GM19468 (cell line): ENCODE measurements around the gene STX12.
"Not testable (repeated sequence)": the region's sequence is repeated elsewhere in the genome, so short reads cannot be mapped to it uniquely, and the experiment has no call there.

Experiments
- ATAC-seq: cut with Tn5 transposase; IDR thresholded peaks from one replicate; pipeline ENCODE4 v1.9.1; 2021; ENCODE audit warnings: mild to moderate bottlenecking, moderate library complexity, moderate number of reproducible peaks; ENCODE audit not compliant: unreplicated experiment; ENCODE audit errors: extremely low read depth

STX12 gene

DNA sequence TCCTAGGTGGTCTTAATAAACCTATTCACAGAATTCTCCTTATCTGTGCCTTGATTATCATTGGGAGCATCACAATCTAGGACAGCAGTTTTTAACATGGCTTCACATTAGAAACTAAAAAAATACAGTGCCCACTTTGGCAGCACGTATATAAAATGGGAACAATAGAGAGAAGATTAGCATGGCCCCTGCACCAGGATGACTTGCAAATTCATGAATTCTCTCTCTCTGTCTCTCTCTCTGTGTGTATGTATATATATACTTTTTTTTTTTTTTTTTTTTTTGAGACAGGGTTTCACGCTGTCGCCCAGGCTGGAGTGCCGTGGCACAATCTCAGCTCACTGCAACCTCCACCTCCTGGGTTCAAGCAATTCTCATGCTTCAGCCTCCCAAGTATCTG is 51.4 kb downstream of the STX12 start:
- ATAC-seq = no peak

GRCh38 chr1:27829339-27829960 is 56.4 kb downstream of the STX12 start:
- ATAC-seq = not testable (repeated sequence)

DNA sequence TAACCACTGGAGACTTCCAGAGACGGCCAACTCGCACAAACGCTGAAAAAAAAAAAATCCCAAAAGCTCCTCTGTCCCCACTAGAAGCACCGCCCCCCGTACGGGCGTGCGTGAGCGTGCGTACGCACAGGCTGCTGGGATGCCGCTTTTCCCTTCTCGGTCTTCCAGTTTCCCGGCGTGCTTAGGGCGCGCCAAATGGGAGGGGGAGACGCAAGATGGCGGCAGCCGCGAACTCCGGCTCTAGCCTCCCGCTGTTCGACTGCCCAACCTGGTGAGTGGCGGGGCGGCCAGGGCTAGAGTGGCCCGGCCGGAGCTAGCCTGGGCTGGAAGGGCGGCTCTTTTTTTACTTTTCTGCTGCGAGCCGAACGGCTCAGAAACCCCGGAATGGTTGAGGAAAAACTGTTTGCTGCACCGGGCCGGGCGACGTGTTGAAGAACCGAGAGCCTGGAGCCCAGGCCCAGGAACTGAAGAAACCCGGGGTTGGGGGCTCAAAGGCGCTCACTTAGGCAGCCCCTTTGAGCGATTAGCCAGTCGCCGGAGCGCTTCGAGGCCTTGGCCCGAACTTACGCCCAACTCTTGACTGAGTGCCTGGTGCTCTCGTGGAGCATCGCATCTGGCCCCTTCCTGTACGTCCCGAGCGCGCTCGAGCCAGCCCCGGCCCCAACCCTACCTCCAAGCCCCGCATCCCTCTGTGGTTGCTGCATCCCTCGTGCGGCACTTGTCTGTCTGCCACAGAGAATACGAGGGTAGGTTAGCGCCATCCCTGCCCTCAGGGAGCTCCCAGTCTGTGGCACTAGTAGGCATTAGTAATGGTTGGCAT is 57.8 kb downstream of the STX12 start, which contains the start of gene PPP1R8:
Gene PPP1R8, plus strand, starts transcription at position 162 of the 820 bp plus-strand sequence. Its CDS starts 54 bp downstream, at position 216.
- ATAC-seq = peak; percentile 89

DNA sequence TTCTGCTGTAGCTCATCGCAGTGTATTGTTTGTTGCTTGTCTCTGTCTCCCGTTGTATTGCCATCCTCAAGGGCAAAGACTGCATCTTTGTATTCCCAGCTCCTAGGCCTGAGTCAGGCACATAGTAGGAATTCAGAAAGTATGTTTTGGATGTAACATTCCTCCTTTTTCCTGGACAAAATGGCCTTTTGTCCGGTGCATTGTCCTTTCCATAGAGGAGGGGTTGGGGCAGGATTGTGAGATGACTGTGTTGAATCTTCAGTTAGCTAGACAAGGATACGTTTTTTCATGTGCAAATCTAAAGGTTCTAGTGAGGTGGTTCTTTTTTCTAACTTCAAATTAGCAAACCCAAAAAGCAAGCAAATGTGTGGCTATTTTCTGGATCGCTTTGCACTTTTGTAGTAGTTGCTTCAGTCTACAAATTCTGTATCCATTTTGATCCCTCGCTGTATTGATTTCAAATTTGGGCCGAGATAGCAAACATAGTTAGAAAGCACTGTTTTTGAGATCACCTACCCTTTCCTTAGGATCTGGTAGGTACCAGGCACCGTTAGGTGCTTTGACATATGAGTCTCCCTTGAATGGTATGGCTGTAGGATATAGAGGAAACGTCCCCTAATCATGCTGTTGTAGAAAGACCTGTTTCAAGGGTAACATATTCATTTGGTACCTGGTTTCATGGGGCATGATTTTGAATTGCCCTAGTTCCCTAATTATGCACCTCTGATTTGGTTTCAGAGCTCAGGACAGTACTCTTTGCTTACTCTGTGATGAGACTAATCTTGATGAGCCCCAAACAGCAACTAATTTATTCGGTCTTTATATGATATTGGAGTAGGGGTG is 58.8 kb downstream of the STX12 start:
- ATAC-seq = no peak

GRCh38 chr1:27832762-27833161 is 59.7 kb downstream of the STX12 start:
- no peak for ATAC-seq

DNA sequence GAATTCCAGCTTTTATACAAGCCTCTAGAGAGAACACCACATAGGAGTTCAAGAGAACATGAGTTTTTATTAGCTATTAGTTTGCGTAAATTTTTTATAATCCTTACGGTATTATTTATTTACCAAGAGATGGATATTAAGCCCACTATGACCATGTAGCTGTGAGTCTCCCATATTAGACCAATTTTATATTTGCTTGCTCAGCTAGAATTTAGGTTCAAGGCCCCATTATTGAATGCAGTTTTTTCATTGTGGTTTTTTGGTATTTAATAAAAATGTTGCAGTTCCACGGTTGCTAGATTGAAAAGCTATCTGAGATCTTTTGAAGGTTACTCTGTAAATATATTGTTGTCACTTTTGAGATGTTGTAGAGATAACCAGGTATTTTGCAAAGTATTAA is 60.5 kb downstream of the STX12 start:
- ATAC-seq = no peak

DNA sequence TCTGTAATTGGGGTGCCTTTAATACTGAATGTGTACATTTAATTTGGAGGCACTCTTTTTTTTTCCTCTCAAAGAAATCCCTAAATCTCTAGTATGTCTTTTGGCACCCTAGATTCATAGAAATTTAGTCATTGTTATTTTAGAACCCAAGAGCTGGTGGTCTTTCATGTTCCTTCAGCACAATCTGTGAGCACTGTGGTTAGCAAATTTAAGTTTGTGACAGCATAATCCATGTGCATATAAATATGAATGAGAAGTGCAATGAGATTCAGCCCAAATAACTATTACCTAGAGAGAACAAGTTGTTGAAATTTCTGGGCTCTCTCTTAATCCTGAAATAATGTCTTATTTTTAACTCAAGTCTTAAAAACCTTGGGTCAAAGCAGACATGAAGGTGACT is 62.0 kb downstream of the STX12 start:
- ATAC-seq = no peak

- no peak for ATAC-seq
Measured at GRCh38 chr1:27835501-27835900, 62.5 kb downstream of the STX12 start.

DNA sequence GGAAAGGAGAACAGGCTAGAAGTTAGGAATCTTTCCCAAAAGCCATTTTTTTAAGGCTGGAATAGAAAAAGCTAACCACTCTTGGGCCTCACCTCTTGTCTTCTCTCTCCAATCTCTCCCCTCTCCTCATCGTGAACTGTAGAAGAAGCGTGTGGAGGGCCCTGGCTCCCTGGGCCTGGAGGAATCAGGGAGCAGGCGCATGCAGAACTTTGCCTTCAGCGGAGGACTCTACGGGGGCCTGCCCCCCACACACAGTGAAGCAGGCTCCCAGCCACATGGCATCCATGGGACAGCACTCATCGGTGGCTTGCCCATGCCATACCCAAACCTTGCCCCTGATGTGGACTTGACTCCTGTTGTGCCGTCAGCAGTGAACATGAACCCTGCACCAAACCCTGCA is 76.9 kb downstream of the STX12 start:
- no peak for ATAC-seq

DNA sequence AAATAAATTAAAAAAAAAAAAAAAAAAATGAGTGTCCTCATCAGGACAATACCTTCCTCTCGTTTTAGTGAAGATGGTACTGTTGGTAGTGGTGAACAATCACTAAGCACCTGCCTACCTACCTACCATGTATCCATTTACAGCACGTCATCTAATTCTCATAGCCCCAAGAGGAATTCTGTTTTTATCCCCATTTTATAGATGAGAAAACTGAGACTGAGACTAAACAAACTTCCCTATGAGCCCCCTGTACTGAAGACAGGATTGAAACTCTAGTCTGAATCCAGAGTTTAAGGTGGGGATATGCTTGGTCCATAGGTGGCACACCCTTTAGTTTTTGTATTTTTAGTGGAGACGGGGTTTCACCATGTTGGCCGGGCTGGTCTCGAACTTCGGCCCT is 82.1 kb downstream of the STX12 start:
- no peak for ATAC-seq

DNA sequence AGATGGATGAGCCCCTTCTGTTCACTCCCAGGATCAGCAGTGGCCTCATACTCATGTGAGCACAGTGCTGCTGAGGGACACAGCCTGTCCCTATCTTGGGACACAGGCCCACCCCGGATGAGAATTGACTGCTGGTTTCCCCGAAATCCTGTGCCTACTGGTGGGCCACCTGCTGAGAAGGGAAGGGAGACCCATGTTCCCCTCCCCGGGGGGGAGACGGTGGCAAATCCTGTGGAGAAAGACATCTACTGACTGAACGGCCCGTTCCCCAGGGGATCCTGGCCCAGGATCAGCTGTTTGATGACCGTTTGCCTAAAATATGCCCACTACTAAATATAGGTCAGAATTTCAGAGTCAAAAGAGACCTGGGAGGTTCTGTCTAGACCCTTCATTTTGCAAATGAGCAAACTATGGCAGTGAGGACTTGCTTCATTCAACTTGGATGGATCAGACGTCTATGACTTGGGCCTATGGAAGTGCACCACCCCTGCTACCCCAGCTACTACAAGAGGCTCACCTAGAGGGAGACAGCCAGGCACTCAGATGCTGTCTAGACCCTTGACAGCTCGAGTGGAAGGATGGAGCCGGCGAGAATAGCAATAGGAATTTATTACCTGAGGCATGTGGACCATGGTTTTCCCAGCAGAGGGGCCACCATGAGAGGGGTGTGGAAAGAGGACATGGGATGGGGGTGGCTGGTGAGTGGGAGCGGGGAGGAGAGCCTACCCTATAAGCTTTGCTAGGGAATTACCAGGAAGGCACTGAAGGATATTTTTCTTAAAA is 83.7 kb downstream of the STX12 start:
- no peak for ATAC-seq

DNA sequence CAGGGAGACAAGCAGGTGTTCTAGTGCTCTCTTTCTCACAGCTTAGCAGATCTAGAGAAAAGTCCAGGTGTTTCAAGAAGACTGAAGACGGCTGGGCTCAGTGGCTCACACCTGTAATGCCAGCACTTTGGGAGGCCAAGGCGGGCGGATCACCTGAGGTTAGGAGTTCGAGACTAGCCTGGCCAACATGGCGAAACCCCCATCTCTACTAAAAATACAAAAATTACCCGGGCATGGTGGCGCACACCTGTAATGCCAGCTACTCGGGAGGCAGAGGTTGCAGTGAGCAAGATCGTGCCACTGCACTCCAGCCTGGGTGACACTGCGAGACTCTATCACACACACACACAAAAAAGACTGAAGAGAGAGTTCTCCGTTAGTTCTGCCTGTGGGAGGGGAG is 84.5 kb downstream of the STX12 start:
- not testable (repeated sequence) for ATAC-seq

DNA sequence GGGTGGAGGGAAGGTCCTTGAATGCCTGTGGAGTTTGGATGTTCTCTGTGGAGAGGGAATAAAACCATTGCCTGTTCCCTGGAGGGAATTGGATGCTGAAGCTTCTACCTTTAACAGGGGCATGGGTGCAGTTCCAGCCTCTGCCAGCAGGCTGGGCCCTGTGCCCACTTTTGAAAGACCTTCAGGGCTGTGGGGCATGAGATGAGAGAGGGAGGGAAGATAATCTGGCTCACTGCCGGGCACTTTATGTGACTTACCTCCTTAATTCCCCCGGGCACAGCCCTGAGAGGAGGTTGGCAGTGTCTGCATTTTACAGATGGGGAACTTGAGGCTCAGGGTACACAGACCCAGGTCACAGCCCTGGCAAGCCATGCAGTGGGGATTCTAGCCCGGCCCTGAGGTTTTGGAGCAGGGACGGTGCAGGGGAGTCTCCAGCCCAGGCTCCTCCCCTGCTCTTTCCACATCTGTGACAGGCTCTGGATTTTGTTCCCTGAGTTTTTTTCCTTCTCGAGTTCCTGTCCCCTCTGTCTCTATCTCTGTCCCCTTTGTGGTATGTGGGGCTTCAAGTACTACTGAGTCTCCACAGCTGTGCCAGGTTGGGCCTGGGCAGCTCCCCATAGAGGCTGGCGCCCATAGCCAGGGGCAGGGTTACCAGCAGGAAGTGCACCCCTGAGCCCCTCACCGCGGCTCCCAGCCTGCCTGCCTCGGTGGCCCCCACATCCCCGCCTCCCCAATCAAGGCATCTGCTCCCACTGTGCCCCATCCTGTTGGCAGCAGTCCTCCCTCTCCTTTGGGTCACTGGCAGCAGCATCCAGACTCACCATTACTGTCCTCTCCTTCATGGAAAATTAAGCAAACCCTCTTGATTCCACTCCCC is 85.3 kb downstream of the STX12 start:
- ATAC-seq = peak; percentile 32

DNA sequence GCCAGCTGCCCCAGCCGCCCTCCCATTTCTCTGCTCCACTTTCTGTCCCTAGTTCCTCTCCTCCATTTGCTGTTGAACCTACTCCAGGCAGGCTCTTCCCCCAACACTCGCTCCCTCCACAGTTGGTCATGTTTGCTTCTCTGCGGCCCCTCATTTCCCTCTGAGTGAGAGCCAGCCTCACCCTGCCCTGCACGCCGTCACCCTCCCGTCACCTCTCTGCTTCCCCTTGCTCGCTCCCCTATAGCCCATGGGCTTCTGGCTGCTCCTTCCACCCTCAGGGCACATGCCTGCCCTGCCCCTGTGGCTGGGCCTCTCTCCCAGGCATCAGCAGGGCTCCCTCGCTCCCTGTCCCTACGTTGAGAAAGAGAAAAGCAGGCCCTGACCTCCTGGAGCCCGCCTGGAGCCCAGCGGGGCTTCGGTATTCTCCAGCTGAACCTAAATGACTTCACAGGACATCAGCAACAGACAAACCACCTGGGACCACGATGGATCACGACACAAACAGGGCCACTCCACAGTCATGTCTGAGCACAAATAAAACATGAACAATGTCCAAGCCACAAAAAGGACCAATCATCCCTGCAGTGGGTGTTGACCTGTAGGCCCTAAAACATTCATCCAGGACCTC is 86.0 kb downstream of the STX12 start:
- no peak for ATAC-seq

DNA sequence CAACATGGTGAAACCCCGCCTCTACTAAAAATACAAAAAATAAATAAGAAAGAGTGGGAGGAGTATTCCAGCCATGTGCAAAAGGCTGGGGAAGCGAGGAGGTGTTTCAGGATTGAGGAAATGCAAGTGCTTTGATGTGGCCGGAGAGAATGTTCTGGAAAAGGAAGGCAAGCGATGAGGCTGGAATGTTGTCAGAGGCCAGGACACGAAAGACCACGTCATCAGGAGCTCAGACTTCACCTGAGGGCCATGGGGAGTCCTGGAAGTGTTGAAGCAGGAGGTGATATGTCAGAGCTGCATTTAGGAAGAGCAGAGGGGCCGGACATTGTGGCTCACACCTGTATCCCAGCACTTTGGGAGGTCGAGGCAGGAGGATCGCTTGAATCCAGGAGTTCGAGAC is 88.4 kb downstream of the STX12 start:
- ATAC-seq = no peak

DNA sequence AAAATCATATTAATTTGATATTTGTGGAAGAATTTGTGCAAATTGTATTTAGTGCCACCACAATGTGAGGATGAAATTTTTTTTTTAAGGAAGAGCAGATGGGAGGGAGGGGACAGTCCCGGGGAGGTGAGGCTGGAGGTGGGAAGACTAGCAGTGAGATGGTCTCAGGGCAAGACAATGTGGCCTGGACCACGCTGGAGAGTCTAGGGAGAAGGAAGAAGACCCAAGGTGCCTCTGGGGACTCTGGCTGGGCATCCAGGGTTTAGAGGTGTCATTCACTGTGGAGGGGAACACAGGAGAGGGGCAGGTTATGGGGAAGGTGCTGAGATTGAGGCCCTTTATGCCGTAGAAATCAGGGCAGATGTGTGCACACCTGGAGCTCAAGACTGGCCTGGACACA is 89.0 kb downstream of the STX12 start:
- no peak for ATAC-seq

GRCh38 chr1:27862671-27863537 is 89.9 kb downstream of the STX12 start:
- ATAC-seq = no peak

DNA sequence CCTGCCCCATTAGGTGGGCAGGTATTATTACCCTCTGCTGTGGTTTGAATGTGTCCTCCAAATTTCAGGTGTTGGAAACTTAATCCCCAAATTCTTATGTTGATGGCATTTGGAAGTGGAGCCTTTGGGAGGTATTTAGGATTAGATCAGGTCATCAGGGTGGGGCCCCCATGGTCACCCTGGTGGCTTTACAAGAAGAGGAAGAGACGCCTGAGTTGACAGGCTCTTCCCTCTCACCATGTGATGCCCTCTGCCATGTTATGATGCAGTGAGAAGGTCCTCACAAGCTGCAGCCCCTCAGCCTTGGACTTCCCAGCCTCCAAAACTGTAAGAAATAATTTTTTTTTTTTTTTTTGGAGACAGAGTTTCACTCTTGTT is 90.5 kb downstream of the STX12 start:
- no peak for ATAC-seq
